ENCODE data around the gene CD44. TPM values are rescaled to one million over a fixed set of nuclear protein-coding genes. Genes with fewer than 3 reads are reported as not detected.

The CD44 gene
- total RNA-seq, 1 experiment from 2014 or later = 6.1 TPM

DNA sequence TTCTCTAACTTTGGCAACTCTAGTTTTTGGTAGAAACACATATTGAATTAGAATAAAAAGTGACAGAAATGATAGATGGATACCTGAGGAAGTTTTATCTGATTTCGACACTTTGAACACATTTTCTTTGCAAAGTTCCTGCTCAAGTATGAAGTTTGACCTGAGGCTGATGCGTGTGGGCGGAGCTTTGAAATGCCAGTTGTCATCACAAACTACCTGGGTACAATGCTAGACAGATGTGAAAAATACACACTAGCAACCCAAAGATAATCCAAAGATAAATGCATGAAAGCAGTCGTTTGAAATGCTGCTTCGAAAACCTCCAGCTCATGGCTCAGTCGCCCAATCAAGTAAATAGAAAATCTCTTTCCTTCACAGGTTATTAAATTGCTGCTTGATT, 54.8 kb downstream of the CD44 start:
- no CpG with 5 or more reads among the region's 6 CpGs for WGBS (ENCODE audit: extremely low coverage, insufficient read length, low lambda C conversion rate)
- Histone ChIP-seq H3K79me1 (ENCODE audit: insufficient read depth, low read depth, low read length, poor library complexity, severe bottlenecking) (no peaks in the 10 kb centered on the region), H3T11ph (ENCODE audit: low read length) (no peak overlapping the region), H3K14ac (ENCODE audit: insufficient read depth, low read length) (no peak overlapping the region), H2AK5ac (ENCODE audit: insufficient read length, low read length) (no peak overlapping the region), H2AFZ (ENCODE audit: low read length) (no peak overlapping the region), H3K4me2 (ENCODE audit: insufficient read depth, insufficient read length, low read length) (no peak overlapping the region), H4K91ac (ENCODE audit: insufficient read length, low read depth, low read length) (no peak overlapping the region), H4K5ac (ENCODE audit: insufficient read length, low read depth, low read length) (no peak overlapping the region), H3K4me1 (ENCODE audit: insufficient read depth, low read length) (no peaks in the 10 kb centered on the region), H4K20me1 (ENCODE audit: control insufficient read depth, insufficient read depth, insufficient read length) (no peaks in the 10 kb centered on the region), H3K18ac (ENCODE audit: insufficient read length, low read depth, low read length) (no peak overlapping the region), H3K27ac (ENCODE audit: insufficient read length, low read depth, low read length) (no peak overlapping the region), H2BK20ac (ENCODE audit: low read depth, low read length, poor library complexity, severe bottlenecking) (no peak overlapping the region), H3K27me3 (ENCODE audit: insufficient read depth, low read length) (no peaks in the 10 kb centered on the region), H3K23ac (ENCODE audit: insufficient read length, low read depth, low read length) (no peak overlapping the region), H3K9ac (ENCODE audit: extremely low read depth, insufficient read length, low read length) (no peak overlapping the region), H3K79me2 (ENCODE audit: insufficient read depth, low read length) (no peaks in the 10 kb centered on the region), H3K23me2 (ENCODE audit: insufficient read length, low read depth, low read length, poor library complexity, severe bottlenecking) (no peaks in the 10 kb centered on the region), H3K9me3 (ENCODE audit: control insufficient read depth, low read depth, low read length) (no peaks in the 10 kb centered on the region), H2BK120ac (ENCODE audit: low read depth, low read length, poor library complexity, severe bottlenecking) (no peak overlapping the region), H2BK15ac (ENCODE audit: low read depth, low read length) (no peak overlapping the region), H4K8ac (replicated peaks; ENCODE audit: insufficient read length, low read depth, low read length) (no peak overlapping the region), H3K4ac (ENCODE audit: low read depth, low read length) (no peak overlapping the region), H2BK5ac (ENCODE audit: insufficient read length, low read length) (no peak overlapping the region), H3K56ac (ENCODE audit: insufficient read length, low read depth, low read length) (no peak overlapping the region), H2BK12ac (ENCODE audit: insufficient read length, low read depth, low read length) (no peak overlapping the region)
- Mint-ChIP-seq H3K4me1 (peaks cover 4 to 6% of the 10 kb centered on the region in 2 experiments), H3K4me3 (no peak overlapping the region), H3K9me3 (no peaks in the 10 kb centered on the region), H3K27ac (no peak overlapping the region), H3K27me3 (ENCODE audit: low read depth) (no peaks in the 10 kb centered on the region), H3K36me3 (ENCODE audit: insufficient read depth in 1 of 3, low read depth in 3 of 3) (no peaks in the 10 kb centered on the region)
- TF ChIP-seq, protein P1, sequence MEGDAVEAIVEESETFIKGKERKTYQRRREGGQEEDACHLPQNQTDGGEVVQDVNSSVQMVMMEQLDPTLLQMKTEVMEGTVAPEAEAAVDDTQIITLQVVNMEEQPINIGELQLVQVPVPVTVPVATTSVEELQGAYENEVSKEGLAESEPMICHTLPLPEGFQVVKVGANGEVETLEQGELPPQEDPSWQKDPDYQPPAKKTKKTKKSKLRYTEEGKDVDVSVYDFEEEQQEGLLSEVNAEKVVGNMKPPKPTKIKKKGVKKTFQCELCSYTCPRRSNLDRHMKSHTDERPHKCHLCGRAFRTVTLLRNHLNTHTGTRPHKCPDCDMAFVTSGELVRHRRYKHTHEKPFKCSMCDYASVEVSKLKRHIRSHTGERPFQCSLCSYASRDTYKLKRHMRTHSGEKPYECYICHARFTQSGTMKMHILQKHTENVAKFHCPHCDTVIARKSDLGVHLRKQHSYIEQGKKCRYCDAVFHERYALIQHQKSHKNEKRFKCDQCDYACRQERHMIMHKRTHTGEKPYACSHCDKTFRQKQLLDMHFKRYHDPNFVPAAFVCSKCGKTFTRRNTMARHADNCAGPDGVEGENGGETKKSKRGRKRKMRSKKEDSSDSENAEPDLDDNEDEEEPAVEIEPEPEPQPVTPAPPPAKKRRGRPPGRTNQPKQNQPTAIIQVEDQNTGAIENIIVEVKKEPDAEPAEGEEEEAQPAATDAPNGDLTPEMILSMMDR (conservative IDR thresholded peaks at IDR 0.05) = no peak
- DNase-seq = no peak
